HFF-Myc (cell line): ENCODE data around the gene RBFOX1.

Source experiments
- DNase-seq: peaks from one replicate; pipeline ENCODE4 v3.0.0-alpha.2; 2011; ENCODE audit warnings: low read depth; ENCODE audit errors: extremely low read depth
- H3K4me3 ChIP-seq: replicated peaks from 2 replicates; pipeline ENCODE4 v1.5.1; 2011; ENCODE audit warnings: low read depth, mild to moderate bottlenecking, control low read depth, low read length
- CTCF ChIP-seq: IDR thresholded peaks from 2 replicates; pipeline ENCODE4 v1.5.1; 2012; ENCODE audit warnings: mild to moderate bottlenecking, low read depth, low read length, control low read depth; ENCODE audit errors: missing control alignments

RBFOX1 gene

DNA sequence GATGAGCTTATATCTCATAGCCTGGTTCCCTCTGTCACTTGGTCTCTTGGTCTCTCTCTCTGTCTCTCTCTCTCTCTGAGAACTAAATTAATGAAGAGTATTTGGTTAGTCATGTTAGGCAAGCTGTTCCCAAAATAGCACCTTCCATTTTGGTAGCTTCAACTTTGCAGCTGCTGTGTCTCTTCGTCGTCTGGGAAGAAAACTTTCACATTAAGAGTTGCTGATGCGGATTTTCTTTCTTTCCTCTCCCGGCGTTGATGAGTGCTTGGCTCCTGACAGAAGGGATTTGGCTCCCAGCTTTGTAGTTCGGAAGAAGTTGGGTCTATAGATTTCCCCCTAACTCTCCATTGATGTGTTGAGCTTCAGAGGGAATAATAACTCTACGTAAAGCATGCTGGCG, at the start of gene RBFOX1:
Gene RBFOX1, plus strand, starts transcription at position 235 of the 400 bp plus-strand sequence.
- no peak for TF ChIP-seq CTCF
- DNase-seq: no peak
- no peak within 1 kb of the TSS for H3K4me3 ChIP-seq

DNA sequence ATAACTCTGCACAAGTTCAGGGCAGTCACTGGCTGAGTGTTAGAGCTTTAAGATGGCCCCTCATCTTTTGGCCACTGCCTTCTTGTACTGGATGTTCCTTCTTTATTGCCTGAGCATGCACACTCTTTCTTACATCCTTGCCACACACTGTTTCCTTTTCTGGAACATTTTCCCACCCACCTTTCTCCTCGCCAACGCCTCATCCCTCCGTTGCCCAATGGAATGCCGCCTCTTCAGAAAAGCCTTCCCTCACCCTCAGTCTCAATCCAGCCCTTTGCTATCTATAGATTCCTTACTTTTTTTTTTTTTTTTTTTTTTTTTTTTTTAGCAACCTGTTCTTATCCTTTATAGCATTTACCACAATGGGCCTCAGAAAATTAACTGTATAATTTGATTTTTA, 47.9 kb upstream of the RBFOX1 start:
- TF ChIP-seq CTCF: no peak
- DNase-seq: no peak

DNA sequence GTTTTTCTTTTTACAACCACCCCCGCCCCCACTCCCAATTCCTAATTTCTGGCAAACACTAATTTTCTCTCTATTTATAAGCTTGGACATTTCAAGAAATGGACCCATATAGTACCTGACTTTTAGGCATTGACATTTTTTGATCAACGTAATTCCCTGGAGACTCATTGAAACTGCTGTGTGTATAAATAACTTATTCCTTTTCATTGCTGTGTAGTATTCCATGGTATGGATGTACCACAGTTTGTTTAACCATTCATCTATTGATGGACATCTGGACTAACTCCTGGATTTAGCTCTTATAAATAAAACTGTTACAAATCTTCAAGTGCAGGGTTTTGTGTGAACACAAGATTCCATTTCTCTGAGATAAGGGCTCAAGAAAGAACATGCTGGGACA, 47.1 kb upstream of the RBFOX1 start:
- no peak overlapping the region for H3K4me3 ChIP-seq
- no peak for TF ChIP-seq CTCF

More for the DNA sequence above, 47.9 kb upstream of the RBFOX1 start:
- no peak overlapping the region for H3K4me3 ChIP-seq

GRCh38 chr16:7289299-7289698, 43.3 kb upstream of the RBFOX1 start:
- TF ChIP-seq CTCF: no peak
- no peak for DNase-seq
- H3K4me3 ChIP-seq: no peak overlapping the region

More for the DNA sequence above, 47.1 kb upstream of the RBFOX1 start:
- no peak for DNase-seq

DNA sequence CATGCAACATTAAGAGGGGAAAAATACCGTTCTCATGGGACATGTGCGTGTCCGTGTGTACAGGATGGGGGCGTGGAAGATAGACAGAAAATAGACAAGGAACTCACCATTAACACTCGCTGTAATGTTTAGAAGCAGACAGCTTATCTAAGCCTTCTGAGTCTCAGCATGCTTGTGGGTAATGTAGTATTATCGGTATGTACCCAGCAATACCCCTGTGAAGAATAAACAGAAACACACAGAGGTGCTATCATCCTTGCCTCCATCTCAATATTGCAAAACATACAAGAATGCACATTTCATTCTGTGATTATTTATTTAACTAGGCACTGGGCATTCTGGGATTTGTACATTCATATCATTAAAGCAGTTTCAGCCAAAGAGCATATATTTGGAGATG, 42.0 kb upstream of the RBFOX1 start:
- no peak for DNase-seq
- TF ChIP-seq CTCF: no peak
- H3K4me3 ChIP-seq: no peak overlapping the region

GRCh38 chr16:7294020-7294419, 38.6 kb upstream of the RBFOX1 start:
- H3K4me3 ChIP-seq: no peak overlapping the region
- no peak for DNase-seq
- no peak for TF ChIP-seq CTCF

- TF ChIP-seq CTCF: no peak
- H3K4me3 ChIP-seq: no peak overlapping the region
- no peak for DNase-seq
Observed at GRCh38 chr16:7303052-7303610, 29.5 kb upstream of the RBFOX1 start.
